CD4-positive, alpha-beta T cell treated with Interleukin-4 for 1 hour (primary cell): ENCODE measurements around the gene ST8SIA1.

Experiments
- DNase-seq, 2 donors: peaks; one replicate each; pipeline ENCODE4 v3.0.0-alpha.2; 2020 to 2022

The ST8SIA1 gene

GRCh38 chr12:22231078-22231477 lies 103.4 kb downstream of the ST8SIA1 start:
- no peak for DNase-seq

- DNase-seq: no peak
Observed at GRCh38 chr12:22230280-22230794, 104.2 kb downstream of the ST8SIA1 start.

- no peak for DNase-seq
Observed at GRCh38 chr12:22229652-22230279, 104.7 kb downstream of the ST8SIA1 start.

GRCh38 chr12:22228022-22228875 lies 106.3 kb downstream of the ST8SIA1 start:
- no peak for DNase-seq

- DNase-seq: no peak
Observed at GRCh38 chr12:22223356-22223755, 111.2 kb downstream of the ST8SIA1 start.

GRCh38 chr12:22217556-22217955 lies 117.0 kb downstream of the ST8SIA1 start:
- DNase-seq: no peak

GRCh38 chr12:22215467-22216253 lies 118.8 kb downstream of the ST8SIA1 start:
- no peak for DNase-seq

- no peak for DNase-seq
Observed at GRCh38 chr12:22211128-22211527, 123.4 kb downstream of the ST8SIA1 start.

- DNase-seq: no peak
Observed at GRCh38 chr12:22209422-22209821, 125.1 kb downstream of the ST8SIA1 start.

- no peak for DNase-seq
Observed at GRCh38 chr12:22206111-22206728, 128.3 kb downstream of the ST8SIA1 start.

GRCh38 chr12:22204391-22204790 lies 130.1 kb downstream of the ST8SIA1 start:
- no peak for DNase-seq

- no peak for DNase-seq
Observed at GRCh38 chr12:22202847-22203246, 131.7 kb downstream of the ST8SIA1 start.

- DNase-seq: no peak
Observed at GRCh38 chr12:22201101-22201500, 133.4 kb downstream of the ST8SIA1 start.

GRCh38 chr12:22196236-22196635 lies 138.3 kb downstream of the ST8SIA1 start:
- DNase-seq: no peak

GRCh38 chr12:22190969-22191368 lies 143.5 kb downstream of the ST8SIA1 start:
- no peak for DNase-seq

GRCh38 chr12:22188431-22188830 lies 146.1 kb downstream of the ST8SIA1 start:
- DNase-seq: no peak

GRCh38 chr12:22180705-22181104 lies 153.8 kb downstream of the ST8SIA1 start:
- DNase-seq: no peak

- peak in 1 of 2 donors; percentile 19 for DNase-seq
Observed at GRCh38 chr12:22173177-22173576, 161.3 kb downstream of the ST8SIA1 start.

GRCh38 chr12:22172501-22172900 lies 162.0 kb downstream of the ST8SIA1 start:
- DNase-seq: no peak

- DNase-seq: no peak
Observed at GRCh38 chr12:22169376-22169775, 165.1 kb downstream of the ST8SIA1 start.

GRCh38 chr12:22164139-22164538 lies 170.4 kb downstream of the ST8SIA1 start:
- peak in 1 of 2 donors; percentile 52 for DNase-seq

GRCh38 chr12:22163594-22163993 lies 170.9 kb downstream of the ST8SIA1 start:
- peak in 1 of 2 donors; percentile 20 for DNase-seq
